ENCODE data around the gene CALN1.

Gene CALN1

GRCh38 chr7:71843676-71844075, 568.5 kb downstream of the CALN1 start:
- no peak overlapping the region for H3K4me3 ChIP-seq (replicated peaks; ENCODE audit: low read depth, low read length)
- no peaks in the 10 kb centered on the region for H3K27me3 ChIP-seq (replicated peaks; ENCODE audit: control insufficient read depth, insufficient read depth, low read length)
- no peaks in the 10 kb centered on the region for H3K36me3 ChIP-seq (ENCODE audit: control insufficient read depth, insufficient read depth, low read length)
- no peak for DNase-seq (ENCODE audit: extremely low read depth, insufficient read length)
- TF ChIP-seq CTCF (IDR thresholded peaks at IDR 0.05; ENCODE audit: insufficient read depth, low read length, poor library complexity, severe bottlenecking), result no peak

- Histone ChIP-seq H3K27me3 (replicated peaks; ENCODE audit: control insufficient read depth, insufficient read depth, low read length) (no peaks in the 10 kb centered on the region), H3K4me3 (replicated peaks; ENCODE audit: low read depth, low read length) (no peak overlapping the region), H3K36me3 (ENCODE audit: control insufficient read depth, insufficient read depth, low read length) (no peaks in the 10 kb centered on the region)
- TF ChIP-seq CTCF (IDR thresholded peaks at IDR 0.05; ENCODE audit: insufficient read depth, low read length, poor library complexity, severe bottlenecking), result no peak
- DNase-seq (ENCODE audit: extremely low read depth, insufficient read length), result no peak
Observed at GRCh38 chr7:71842786-71843185, 569.4 kb downstream of the CALN1 start.

GRCh38 chr7:71842381-71842780, 569.8 kb downstream of the CALN1 start:
- no peak for TF ChIP-seq CTCF (IDR thresholded peaks at IDR 0.05; ENCODE audit: insufficient read depth, low read length, poor library complexity, severe bottlenecking)
- H3K27me3 ChIP-seq (replicated peaks; ENCODE audit: control insufficient read depth, insufficient read depth, low read length), result no peaks in the 10 kb centered on the region
- H3K36me3 ChIP-seq (ENCODE audit: control insufficient read depth, insufficient read depth, low read length), result no peaks in the 10 kb centered on the region
- DNase-seq (ENCODE audit: extremely low read depth, insufficient read length), result no peak
- H3K4me3 ChIP-seq (replicated peaks; ENCODE audit: low read depth, low read length), result no peak overlapping the region

GRCh38 chr7:71835056-71835455, 577.1 kb downstream of the CALN1 start:
- Histone ChIP-seq H3K4me3 (replicated peaks; ENCODE audit: low read depth, low read length) (no peak overlapping the region), H3K36me3 (ENCODE audit: control insufficient read depth, insufficient read depth, low read length) (no peaks in the 10 kb centered on the region), H3K27me3 (replicated peaks; ENCODE audit: control insufficient read depth, insufficient read depth, low read length) (no peaks in the 10 kb centered on the region)
- DNase-seq (ENCODE audit: extremely low read depth, insufficient read length), result no peak
- no peak for TF ChIP-seq CTCF (IDR thresholded peaks at IDR 0.05; ENCODE audit: insufficient read depth, low read length, poor library complexity, severe bottlenecking)

- TF ChIP-seq CTCF (IDR thresholded peaks at IDR 0.05; ENCODE audit: insufficient read depth, low read length, poor library complexity, severe bottlenecking), result no peak
- Histone ChIP-seq H3K36me3 (ENCODE audit: control insufficient read depth, insufficient read depth, low read length) (no peaks in the 10 kb centered on the region), H3K27me3 (replicated peaks; ENCODE audit: control insufficient read depth, insufficient read depth, low read length) (no peaks in the 10 kb centered on the region), H3K4me3 (replicated peaks; ENCODE audit: low read depth, low read length) (no peak overlapping the region)
- no peak for DNase-seq (ENCODE audit: extremely low read depth, insufficient read length)
Observed at GRCh38 chr7:71829515-71829914, 582.6 kb downstream of the CALN1 start.

- DNase-seq (ENCODE audit: extremely low read depth, insufficient read length), result no peak
- TF ChIP-seq CTCF (IDR thresholded peaks at IDR 0.05; ENCODE audit: insufficient read depth, low read length, poor library complexity, severe bottlenecking), result no peak
Observed at GRCh38 chr7:71828361-71828760, 583.8 kb downstream of the CALN1 start.

More at GRCh38 chr7:71828361-71828760, 583.8 kb downstream of the CALN1 start:
- no peaks in the 10 kb centered on the region for H3K36me3 ChIP-seq (ENCODE audit: control insufficient read depth, insufficient read depth, low read length)
- no peak overlapping the region for H3K4me3 ChIP-seq (replicated peaks; ENCODE audit: low read depth, low read length)
- no peaks in the 10 kb centered on the region for H3K27me3 ChIP-seq (replicated peaks; ENCODE audit: control insufficient read depth, insufficient read depth, low read length)

All from GM06990 (cell line).